Right atrium auricular region (tissue), 2 donors: ENCODE results near the gene SAMD11. TPM values are rescaled to one million over a fixed set of nuclear protein-coding genes. Genes with fewer than 3 reads are reported as not detected.

Experiments
- DNase-seq: peaks from one replicate; pipeline ENCODE4 v3.0.0-alpha.2; 2019; ENCODE audit warnings: low spot score
- H3K27ac ChIP-seq, 2 donors: fragments of 200-600 bp; sonication (generic); 1 replicate in 1 of 2; 2 replicates in 1 of 2; pipeline ENCODE4 v1.5.1; 2016 to 2019
- H3K27me3 ChIP-seq, 2 donors: fragments of 200-600 bp; sonication (generic); one replicate each; pipeline versions ENCODE4 v1.5.1 to v1.6.0; 2017 to 2019
- H3K36me3 ChIP-seq: fragments of 200-600 bp; sonication (generic); one replicate; pipeline ENCODE4 v1.5.1; 2016
- H3K4me1 ChIP-seq, 2 donors: fragments of 200-600 bp; sonication (generic); one replicate each; pipeline versions ENCODE4 v1.5.1 to v1.6.0; 2017 to 2019
- H3K4me3 ChIP-seq, 2 donors: fragments of 200-600 bp; sonication (generic); 1 replicate in 1 of 2; 2 replicates in 1 of 2; pipeline ENCODE4 v1.5.1; 2017 to 2019; ENCODE audit warnings: mild to moderate bottlenecking in 1 of 2, moderate library complexity in 1 of 2
- H3K9me3 ChIP-seq, 2 donors: fragments of 200-600 bp; sonication (generic); one replicate each; pipeline ENCODE4 v1.5.1; 2019
- total RNA-seq, 2 donors: library from RNA; depleted of rRNA; stranded (reverse); fragments of >200 nt; gene quantifications; one replicate each; pipeline ENCODE4 v1.1.0, GENCODE V29; 2016
- TF ChIP-seq, protein P1 (sequence below), 2 donors: fragments of 200-600 bp; sonication (generic); IDR thresholded peaks; one replicate each; pipeline ENCODE4 v1.5.1; 2019; ENCODE audit warnings: antibody characterized with exemption in 2 of 2

SAMD11 gene
- total RNA-seq, 2 donors from 2014 or later, result 2.7 to 6.4 TPM

DNA sequence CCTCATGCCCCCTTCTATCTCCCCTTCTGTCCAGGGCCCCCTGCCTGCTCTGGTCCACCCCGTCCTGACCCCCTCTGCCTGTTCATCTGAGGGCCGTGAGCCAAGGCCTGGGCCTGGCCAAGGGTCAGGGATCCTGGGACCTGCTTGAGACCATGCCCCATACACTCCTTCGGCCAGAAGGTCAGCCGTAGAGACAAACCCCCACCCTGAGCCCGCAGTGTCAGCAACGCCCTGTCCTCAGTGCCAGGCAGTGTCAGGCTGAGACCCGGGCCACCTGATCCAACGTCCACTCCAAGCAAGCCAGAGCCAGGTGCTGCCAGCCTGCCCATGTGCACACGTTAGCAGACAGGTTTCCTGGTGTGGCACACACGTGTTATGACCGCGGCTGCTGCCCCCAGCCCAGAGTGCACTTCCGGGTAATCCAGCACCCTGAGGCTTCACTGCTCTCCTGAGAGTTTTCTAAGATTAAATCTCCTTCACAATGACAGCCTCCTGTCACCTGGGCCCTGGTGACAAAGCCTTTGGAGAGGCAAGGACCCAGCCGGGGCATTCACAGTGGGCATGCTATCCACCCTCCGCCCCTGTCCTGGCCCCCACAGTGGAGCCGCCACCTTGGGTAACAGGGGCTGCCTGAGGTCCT lies 10.1 kb upstream of the SAMD11 start:
- Histone ChIP-seq H3K27me3 (no peaks in the 10 kb centered on the region), H3K4me1 (peaks cover 0 to 17% of the 10 kb centered on the region in 2 donors), H3K27ac (no peak overlapping the region), H3K9me3 (no peaks in the 10 kb centered on the region), H3K36me3 (no peaks in the 10 kb centered on the region), H3K4me3 (no peak overlapping the region)
- DNase-seq, result no peak
- TF ChIP-seq, protein P1, sequence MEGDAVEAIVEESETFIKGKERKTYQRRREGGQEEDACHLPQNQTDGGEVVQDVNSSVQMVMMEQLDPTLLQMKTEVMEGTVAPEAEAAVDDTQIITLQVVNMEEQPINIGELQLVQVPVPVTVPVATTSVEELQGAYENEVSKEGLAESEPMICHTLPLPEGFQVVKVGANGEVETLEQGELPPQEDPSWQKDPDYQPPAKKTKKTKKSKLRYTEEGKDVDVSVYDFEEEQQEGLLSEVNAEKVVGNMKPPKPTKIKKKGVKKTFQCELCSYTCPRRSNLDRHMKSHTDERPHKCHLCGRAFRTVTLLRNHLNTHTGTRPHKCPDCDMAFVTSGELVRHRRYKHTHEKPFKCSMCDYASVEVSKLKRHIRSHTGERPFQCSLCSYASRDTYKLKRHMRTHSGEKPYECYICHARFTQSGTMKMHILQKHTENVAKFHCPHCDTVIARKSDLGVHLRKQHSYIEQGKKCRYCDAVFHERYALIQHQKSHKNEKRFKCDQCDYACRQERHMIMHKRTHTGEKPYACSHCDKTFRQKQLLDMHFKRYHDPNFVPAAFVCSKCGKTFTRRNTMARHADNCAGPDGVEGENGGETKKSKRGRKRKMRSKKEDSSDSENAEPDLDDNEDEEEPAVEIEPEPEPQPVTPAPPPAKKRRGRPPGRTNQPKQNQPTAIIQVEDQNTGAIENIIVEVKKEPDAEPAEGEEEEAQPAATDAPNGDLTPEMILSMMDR (IDR thresholded peaks at IDR 0.05), result no peak

DNA sequence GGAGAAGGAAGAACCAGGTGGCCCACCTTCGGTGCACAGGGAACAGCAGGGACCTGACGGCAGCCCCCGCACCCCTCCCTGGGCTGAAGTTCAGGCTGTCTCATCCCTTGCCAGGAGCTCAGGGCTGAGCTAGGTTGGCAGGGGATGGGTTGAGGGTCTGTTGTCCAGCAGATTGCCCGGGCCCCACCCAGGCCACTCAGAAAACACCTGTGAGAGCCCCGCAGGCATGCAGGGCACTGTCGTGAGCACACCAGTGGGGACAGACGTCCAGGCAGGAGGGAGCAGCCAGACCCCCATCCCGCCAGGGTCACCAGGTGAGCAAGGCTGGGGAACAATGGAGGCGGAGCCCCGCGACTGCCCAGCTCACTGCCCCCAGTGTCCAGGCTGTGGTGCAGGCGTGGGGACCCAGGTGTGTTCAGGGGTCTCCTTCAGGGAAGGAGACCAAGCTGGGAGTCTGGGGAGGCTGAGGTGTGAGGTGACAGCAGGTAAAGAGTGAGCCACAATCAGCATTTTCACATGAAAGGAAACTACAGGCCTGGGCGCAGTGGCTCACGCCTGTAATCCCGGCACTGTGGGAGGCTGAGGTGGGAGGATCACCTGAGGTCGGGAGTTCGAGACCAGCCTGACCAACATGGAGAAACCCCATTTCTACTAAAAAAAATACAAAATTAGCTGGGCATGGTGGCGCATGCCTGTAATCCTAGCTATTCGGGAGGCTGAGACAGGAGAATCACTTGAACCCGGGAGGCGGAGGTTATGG lies 9.4 kb upstream of the SAMD11 start:
- Histone ChIP-seq H3K36me3 (no peaks in the 10 kb centered on the region), H3K27me3 (no peaks in the 10 kb centered on the region), H3K27ac (no peak overlapping the region), H3K4me1 (peaks cover 0 to 17% of the 10 kb centered on the region in 2 donors), H3K9me3 (no peaks in the 10 kb centered on the region), H3K4me3 (no peak overlapping the region)
- TF ChIP-seq, protein P1 (IDR thresholded peaks at IDR 0.05), result no peak
- no peak for DNase-seq

DNA sequence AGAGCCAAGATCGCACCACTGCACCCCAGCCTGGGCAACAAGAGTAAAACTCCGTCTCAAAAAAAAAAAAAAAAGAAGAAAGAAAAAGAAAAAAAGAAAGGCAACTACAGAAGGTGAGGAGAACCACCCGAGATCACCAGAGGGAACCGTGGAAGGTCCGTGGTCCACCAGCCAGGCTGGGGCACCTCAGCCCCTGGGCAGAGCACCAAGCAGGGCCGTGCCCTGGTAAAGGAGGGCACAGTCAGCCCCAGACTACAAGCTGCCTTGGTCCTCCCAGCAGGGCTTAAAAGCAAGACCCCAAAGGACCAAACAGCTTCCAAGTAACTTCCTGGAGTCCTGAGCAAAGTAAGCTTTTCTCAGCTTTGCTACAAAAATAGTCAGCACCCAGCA lies 8.8 kb upstream of the SAMD11 start:
- Histone ChIP-seq H3K9me3 (no peaks in the 10 kb centered on the region), H3K4me3 (no peak overlapping the region), H3K4me1 (peaks cover 0 to 15% of the 10 kb centered on the region in 2 donors), H3K27ac (no peak overlapping the region), H3K36me3 (no peaks in the 10 kb centered on the region), H3K27me3 (no peaks in the 10 kb centered on the region)
- DNase-seq, result no peak
- TF ChIP-seq, protein P1 (IDR thresholded peaks at IDR 0.05), result no peak

- Histone ChIP-seq H3K27ac (no peak overlapping the region), H3K4me3 (no peak overlapping the region), H3K36me3 (no peaks in the 10 kb centered on the region), H3K4me1 (peaks cover 0 to 13% of the 10 kb centered on the region in 2 donors), H3K9me3 (no peaks in the 10 kb centered on the region), H3K27me3 (no peaks in the 10 kb centered on the region)
- TF ChIP-seq, protein P1 (IDR thresholded peaks at IDR 0.05), result no peak
- no peak for DNase-seq
These were observed 8.2 kb upstream of the SAMD11 start for GRCh38 chr1:915295-916172.

- Histone ChIP-seq H3K4me3 (no peak overlapping the region), H3K4me1 (peaks cover 0 to 20% of the 10 kb centered on the region in 2 donors), H3K36me3 (no peaks in the 10 kb centered on the region), H3K9me3 (no peaks in the 10 kb centered on the region), H3K27me3 (no peaks in the 10 kb centered on the region), H3K27ac (no peak overlapping the region)
- TF ChIP-seq, protein P1 (IDR thresholded peaks at IDR 0.05), result no peak
- DNase-seq, result no peak
These were observed 7.3 kb upstream of the SAMD11 start for GRCh38 chr1:916173-917075.
